ENCODE data around the gene GOLGA8F.
"Not testable (repeated sequence)": the region's sequence is repeated elsewhere in the genome, so short reads cannot be mapped to it uniquely, and the experiment has no call there.

The GOLGA8F gene

GRCh38 chr15:28378364-28378763 lies at the start of gene GOLGA8F:
GOLGA8F (plus strand) TSS chr15:28378664; CDS start chr15:28378762, 98 bp downstream.
- DNase-seq: not testable (repeated sequence)

- not testable (repeated sequence) for DNase-seq
Measured at GRCh38 chr15:28357984-28358383, 20.5 kb upstream of the GOLGA8F start, which contains the start of gene GOLGA6L24. GOLGA6L24 (minus strand) TSS chr15:28358084; CDS start chr15:28358023, 61 bp downstream.

- not testable (repeated sequence) for DNase-seq
Measured at GRCh38 chr15:28365502-28365901, 13.0 kb upstream of the GOLGA8F start.

GRCh38 chr15:28380053-28380452 lies 1.6 kb downstream of the GOLGA8F start:
- not testable (repeated sequence) for DNase-seq

- not testable (repeated sequence) for DNase-seq
Measured at GRCh38 chr15:28396022-28396421, 17.6 kb downstream of the GOLGA8F start.

- DNase-seq: not testable (repeated sequence)
Measured at GRCh38 chr15:28402774-28403435, 24.4 kb downstream of the GOLGA8F start.

GRCh38 chr15:28420470-28420869 lies 42.0 kb downstream of the GOLGA8F start:
- not testable (repeated sequence) for DNase-seq

- DNase-seq: not testable (repeated sequence)
Measured at GRCh38 chr15:28435594-28435993, 57.1 kb downstream of the GOLGA8F start.

Measured in stimulated activated CD4-positive, alpha-beta T cell treated with anti-CD3 and anti-CD28 coated beads, Interleukin-2, amount 100 ng/mL, for 24 hours (primary cell).